Right lobe of liver (tissue), 6 donors: ENCODE measurements around the gene GREB1. TPM values are rescaled to one million over a fixed set of nuclear protein-coding genes. Genes with fewer than 3 reads are reported as not detected.

Experiments used
- ATAC-seq, 4 donors: fragments of 200-7000 bp; cut with Tn5 transposase; one replicate each; pipeline ENCODE4 v1.9.1; 2020; ENCODE audit warnings: mild to moderate bottlenecking in 4 of 4, moderate library complexity in 4 of 4
- DNase-seq, 3 donors: peaks; one replicate each; pipeline ENCODE4 v3.0.0-alpha.2; 2020
- H3K27ac ChIP-seq, 3 donors: fragments of 200-600 bp; one replicate each; pipeline ENCODE4 v1.8.0; 2022
- H3K27me3 ChIP-seq, 2 donors: fragments of 200-600 bp; one replicate each; pipeline ENCODE4 v1.8.0; 2022
- H3K36me3 ChIP-seq, 4 donors: fragments of 200-600 bp; sonication (generic) in 1 of 4; one replicate each; pipeline versions ENCODE4 v1.5.1 to v1.8.0; 2017 to 2022; ENCODE audit warnings: control low read depth in 1 of 4
- H3K4me1 ChIP-seq, 4 donors: fragments of 200-600 bp; sonication (generic) in 1 of 4; one replicate each; pipeline versions ENCODE4 v1.5.1 to v1.8.0; 2017 to 2022; ENCODE audit warnings: control low read depth in 1 of 4
- H3K4me3 ChIP-seq, 3 donors: fragments of 200-600 bp; one replicate each; pipeline ENCODE4 v1.8.0; 2022
- H3K9me3 ChIP-seq, 4 donors: fragments of 200-600 bp; sonication (generic) in 1 of 4; one replicate each; pipeline versions ENCODE4 v1.5.1 to v1.8.0; 2017 to 2022; ENCODE audit warnings: control low read depth in 1 of 4
- POLR2A ChIP-seq: fragments of 450-650 bp; IDR thresholded peaks from one replicate; pipeline ENCODE4 v1.6.1; 2017; ENCODE audit warnings: antibody characterized with exemption, mild to moderate bottlenecking
- WGBS: methylation state at CpG from one replicate; pipeline ENCODE4 v1.1.6; 2018; ENCODE audit warnings: low coverage, low lambda C conversion rate; ENCODE audit not compliant: insufficient coverage; ENCODE audit errors: missing lambda C conversion rate; 5-methylcytosine and 5-hydroxymethylcytosine counted together
- intact Hi-C, 2 donors: fragments of 100-400 bp; cut with DNase I; formaldehyde crosslinking; loops; one replicate each; pipeline versions ENCODE4 v1.11.2 to v1.14.1; 2022
- total RNA-seq, 6 experiments: library from RNA; depleted of rRNA in 2 of 6; stranded (reverse); fragments of >200 nt in 2 of 6; fragmentation: NEBNext Ultra II Directional in 3 of 6; extraction: Animal tissue kit (Norgen Biotek cat#: 25700) in 3 of 6; gene quantifications; one replicate each; pipeline versions ENCODE4 v1.1.0 to v1.2.4, GENCODE V29; 2016 to 2023
- TF ChIP-seq, protein P1 (sequence below), 4 donors: fragments of 200-600 bp in 3 of 4; fragments of 450-650 bp in 1 of 4; IDR thresholded peaks; one replicate each; pipeline versions ENCODE4 v1.5.1 to v1.8.0; 2016 to 2022; ENCODE audit warnings: antibody characterized with exemption in 4 of 4, mild to moderate bottlenecking in 2 of 4
- donor health status: DM: no; HTN: yes; CAD: no.
- donor health status: DM: no; HTN: no; CAD: no.
- donor health status: DM: no; HTN: no; CAD: no.
- donor health status: DM: no; HTN: yes; CAD: no.
- donor health status: DM: no; HTN: yes; CAD: no.

Gene GREB1
- total RNA-seq, 6 experiments from 2014 or later: 1.6 to 19.5 (median 6.5) TPM

DNA sequence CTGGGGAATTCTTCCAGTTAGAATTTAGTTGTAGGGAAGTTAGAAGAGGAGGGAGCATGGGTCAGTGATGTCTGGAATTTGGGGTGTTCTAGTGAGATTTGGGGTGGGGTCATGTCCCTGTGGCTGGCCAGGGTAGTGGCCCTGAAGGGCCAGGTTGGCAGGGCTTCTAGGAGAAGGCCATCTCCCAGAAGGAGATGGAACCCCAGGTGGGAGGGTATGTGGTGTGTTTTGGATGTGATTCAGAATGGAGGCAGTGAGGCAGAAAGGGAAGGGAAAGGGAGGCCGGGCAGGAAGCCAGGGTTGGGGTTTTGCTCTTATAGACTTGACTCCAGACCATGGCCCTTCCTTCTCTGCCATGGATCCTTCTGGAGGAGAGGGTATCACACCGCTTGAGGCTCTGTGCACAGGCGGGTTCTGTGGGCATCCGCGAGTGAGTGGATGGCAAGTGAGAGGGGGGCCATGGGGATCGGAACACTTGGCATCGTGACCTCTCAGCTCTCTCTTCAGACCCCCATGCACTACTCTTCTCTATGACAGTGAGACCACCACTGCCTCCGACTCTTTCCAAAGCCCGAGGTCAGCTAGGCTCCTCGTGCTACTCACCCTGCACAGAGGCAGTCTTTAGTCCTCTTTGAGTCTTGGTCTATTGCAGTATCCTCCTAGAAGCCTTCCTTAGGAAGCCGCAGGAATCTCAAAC, 7.3 kb downstream of the GREB1 start:
- DNase-seq: no peak
- peak overlapping the region in 1 of 3 donors; percentile 46 for H3K4me3 ChIP-seq
- H3K27me3 ChIP-seq: no peaks in the 10 kb centered on the region
- no peaks in the 10 kb centered on the region for H3K9me3 ChIP-seq
- TF ChIP-seq, protein P1, sequence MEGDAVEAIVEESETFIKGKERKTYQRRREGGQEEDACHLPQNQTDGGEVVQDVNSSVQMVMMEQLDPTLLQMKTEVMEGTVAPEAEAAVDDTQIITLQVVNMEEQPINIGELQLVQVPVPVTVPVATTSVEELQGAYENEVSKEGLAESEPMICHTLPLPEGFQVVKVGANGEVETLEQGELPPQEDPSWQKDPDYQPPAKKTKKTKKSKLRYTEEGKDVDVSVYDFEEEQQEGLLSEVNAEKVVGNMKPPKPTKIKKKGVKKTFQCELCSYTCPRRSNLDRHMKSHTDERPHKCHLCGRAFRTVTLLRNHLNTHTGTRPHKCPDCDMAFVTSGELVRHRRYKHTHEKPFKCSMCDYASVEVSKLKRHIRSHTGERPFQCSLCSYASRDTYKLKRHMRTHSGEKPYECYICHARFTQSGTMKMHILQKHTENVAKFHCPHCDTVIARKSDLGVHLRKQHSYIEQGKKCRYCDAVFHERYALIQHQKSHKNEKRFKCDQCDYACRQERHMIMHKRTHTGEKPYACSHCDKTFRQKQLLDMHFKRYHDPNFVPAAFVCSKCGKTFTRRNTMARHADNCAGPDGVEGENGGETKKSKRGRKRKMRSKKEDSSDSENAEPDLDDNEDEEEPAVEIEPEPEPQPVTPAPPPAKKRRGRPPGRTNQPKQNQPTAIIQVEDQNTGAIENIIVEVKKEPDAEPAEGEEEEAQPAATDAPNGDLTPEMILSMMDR (IDR thresholded peaks at IDR 0.05): no peak
- TF ChIP-seq POLR2A: no peak
- no peak for ATAC-seq
- peak overlapping the region in 2 of 3 donors; percentile 84 for H3K27ac ChIP-seq
- intact Hi-C loops: no loop called here
- H3K4me1 ChIP-seq: peaks cover 0 to 44% (median 15%) of the 10 kb centered on the region in 4 donors
- 94% methylated on average over 3 of the region's 11 CpGs for WGBS
- H3K36me3 ChIP-seq: no peaks in the 10 kb centered on the region

DNA sequence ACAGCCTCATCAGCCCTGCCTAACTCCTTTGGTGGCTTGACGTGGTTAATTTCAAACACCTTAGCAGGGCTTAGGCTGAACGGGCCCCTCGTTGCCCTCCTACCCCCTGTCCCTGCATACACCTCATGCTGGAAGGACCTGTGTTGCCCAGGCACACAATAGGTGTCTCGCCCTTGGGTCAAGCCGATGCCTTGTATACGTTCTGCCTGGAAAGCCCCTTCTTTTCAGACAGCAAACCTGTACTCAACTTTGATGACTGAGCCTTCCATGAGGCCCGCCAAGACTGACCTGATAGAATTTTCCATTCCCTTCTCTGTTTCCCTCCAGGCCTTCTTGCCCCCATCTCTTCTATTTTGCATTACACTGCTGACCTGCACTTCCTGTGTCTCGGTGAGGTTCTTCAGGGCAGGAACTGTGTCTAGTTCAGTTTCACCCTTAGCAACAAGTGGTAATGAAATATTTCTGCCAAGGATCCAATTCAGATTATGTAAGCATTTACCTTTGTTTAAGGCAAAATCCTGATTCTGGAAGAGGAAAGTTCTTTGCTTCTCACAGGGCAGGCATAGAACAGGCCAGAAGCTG, 7.9 kb downstream of the GREB1 start:
- no peak overlapping the region for H3K27ac ChIP-seq
- H3K9me3 ChIP-seq: no peaks in the 10 kb centered on the region
- intact Hi-C loops: no loop called here
- H3K36me3 ChIP-seq: no peaks in the 10 kb centered on the region
- H3K4me1 ChIP-seq: peaks cover 0 to 44% (median 15%) of the 10 kb centered on the region in 4 donors
- ATAC-seq: no peak
- H3K27me3 ChIP-seq: no peaks in the 10 kb centered on the region
- no peak overlapping the region for H3K4me3 ChIP-seq
- WGBS: 52% methylated on average over 5 of the region's 8 CpGs
- DNase-seq: no peak
- no peak for TF ChIP-seq POLR2A
- TF ChIP-seq, protein P1 (IDR thresholded peaks at IDR 0.05): no peak

DNA sequence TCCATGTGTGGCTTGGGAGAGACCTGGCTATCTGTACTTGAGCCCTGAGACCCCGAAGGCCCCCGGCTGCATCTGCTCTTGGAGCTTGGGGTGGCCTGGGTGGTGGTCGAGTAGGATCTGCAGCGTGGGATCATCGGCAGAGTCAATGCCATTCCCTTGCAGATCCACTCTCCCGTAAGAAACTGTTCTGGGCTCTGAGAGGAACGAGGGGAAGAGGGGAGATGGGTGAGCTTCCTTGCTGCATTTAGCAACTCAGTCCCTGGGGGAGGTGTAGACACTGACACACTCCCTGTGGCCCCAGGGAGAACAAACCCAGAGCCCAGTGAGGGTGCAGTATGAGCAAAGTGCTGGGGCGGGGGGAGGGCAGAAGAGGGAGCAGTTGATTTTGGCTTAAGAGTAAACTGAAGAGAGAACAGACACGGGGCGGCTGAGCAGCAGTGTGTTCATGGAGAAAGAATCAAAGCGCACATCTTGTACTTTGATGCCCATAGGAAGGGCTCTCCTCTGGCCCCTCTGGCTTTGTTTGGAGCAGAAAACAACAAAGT, 8.5 kb downstream of the GREB1 start:
- 50% methylated on average over 9 of the region's 11 CpGs for WGBS
- H3K4me1 ChIP-seq: peaks cover 0 to 44% (median 15%) of the 10 kb centered on the region in 4 donors
- no peaks in the 10 kb centered on the region for H3K9me3 ChIP-seq
- H3K27ac ChIP-seq: no peak overlapping the region
- no peak for DNase-seq
- peak in 3 of 4 donors; percentile 9 to 50 (median 36) for ATAC-seq
- intact Hi-C loops: no loop called here
- H3K27me3 ChIP-seq: no peaks in the 10 kb centered on the region
- no peak for TF ChIP-seq POLR2A
- TF ChIP-seq, protein P1 (IDR thresholded peaks at IDR 0.05): no peak
- H3K36me3 ChIP-seq: no peaks in the 10 kb centered on the region
- no peak overlapping the region for H3K4me3 ChIP-seq

DNA sequence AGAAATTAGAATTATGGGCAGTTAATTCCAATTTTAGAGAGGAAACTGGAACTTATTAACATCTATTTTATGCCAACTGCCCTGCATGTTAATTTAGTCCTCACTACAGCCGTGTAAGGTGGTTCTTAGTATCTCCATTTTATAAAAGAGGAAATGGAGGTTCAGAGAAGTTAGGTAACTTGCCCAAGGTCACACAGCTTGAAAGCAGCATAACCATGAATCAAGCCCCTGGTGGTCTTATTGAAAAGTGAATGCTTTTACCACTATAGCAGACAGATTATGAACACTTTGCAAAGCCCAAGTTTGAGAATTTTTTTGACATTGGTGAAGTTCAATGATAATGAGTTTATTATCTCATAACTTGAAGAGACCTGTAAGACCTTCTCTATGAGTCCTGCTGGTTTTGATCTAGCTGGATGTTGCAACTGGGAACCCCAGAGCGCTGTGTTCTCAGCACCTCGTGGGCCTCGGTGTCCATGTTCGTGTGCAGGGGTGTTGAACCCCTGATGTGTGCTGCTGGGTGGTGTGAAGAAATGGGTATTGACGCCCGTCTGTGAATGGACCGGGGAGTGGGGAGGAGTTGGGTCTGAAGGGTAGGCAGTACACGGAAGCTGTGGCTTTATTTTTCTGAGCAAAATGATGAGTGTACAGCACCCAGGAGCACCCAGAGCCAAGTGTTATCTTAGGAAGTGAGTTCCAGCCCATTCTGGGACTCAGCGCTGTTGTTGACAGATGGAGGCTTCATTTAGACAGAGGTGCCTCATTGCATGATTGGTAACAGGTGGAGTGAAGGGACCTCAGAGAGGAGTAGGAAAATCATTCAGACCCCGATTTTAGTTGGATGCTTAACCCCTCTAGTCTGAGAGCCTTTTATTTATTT, 9.7 kb downstream of the GREB1 start:
- Histone ChIP-seq H3K9me3 (no peaks in the 10 kb centered on the region), H3K4me1 (peaks cover 0 to 38% (median 15%) of the 10 kb centered on the region in 4 donors), H3K27ac (no peak overlapping the region), H3K36me3 (no peaks in the 10 kb centered on the region), H3K27me3 (no peaks in the 10 kb centered on the region), H3K4me3 (no peak overlapping the region)
- 81% methylated on average over 10 of the region's 11 CpGs for whole genome bisulfite sequencing
- intact Hi-C loops: no loop called here
- TF ChIP-seq, protein P1 (IDR thresholded peaks at IDR 0.05): no peak
- no peak for TF ChIP-seq POLR2A
- no peak for DNase-seq
- peak in 1 of 4 donors; percentile 67 for ATAC-seq
